Measurements from ENCODE around the gene DENND5B. TPM values are rescaled to one million over a fixed set of nuclear protein-coding genes. Genes with fewer than 3 reads are reported as not detected.

Gene DENND5B
- polyA plus RNA-seq, 10 donors: 12.3 to 26.1 (median 16.9) TPM

Other genes starting within 250 kb of the DENND5B start
- 1 to 10 TPM; 2.1 to 3.7 (median 2.9) TPM for gene ETFBKMT, start 68.6 kb upstream of the DENND5B start, polyA plus RNA-seq (ENCODE audit: insufficient read length in 10 of 10)
- 10 to 100 TPM in 6 of 10 donors, 1 to 10 TPM in 4; 8.3 to 13.1 (median 10.4) TPM for gene AMN1, start 137.9 kb upstream of the DENND5B start, polyA plus RNA-seq (ENCODE audit: insufficient read length in 10 of 10)